Effector CD4-positive, alpha-beta T cell (primary cell): ENCODE measurements around the gene TAF8.
"Not testable (repeated sequence)": the region's sequence is repeated elsewhere in the genome, so short reads cannot be mapped to it uniquely, and the experiment has no call there.

Source experiments
- DNase-seq: peaks from one replicate; pipeline ENCODE4 v3.0.0-alpha.2; 2020

TAF8 gene

DNA sequence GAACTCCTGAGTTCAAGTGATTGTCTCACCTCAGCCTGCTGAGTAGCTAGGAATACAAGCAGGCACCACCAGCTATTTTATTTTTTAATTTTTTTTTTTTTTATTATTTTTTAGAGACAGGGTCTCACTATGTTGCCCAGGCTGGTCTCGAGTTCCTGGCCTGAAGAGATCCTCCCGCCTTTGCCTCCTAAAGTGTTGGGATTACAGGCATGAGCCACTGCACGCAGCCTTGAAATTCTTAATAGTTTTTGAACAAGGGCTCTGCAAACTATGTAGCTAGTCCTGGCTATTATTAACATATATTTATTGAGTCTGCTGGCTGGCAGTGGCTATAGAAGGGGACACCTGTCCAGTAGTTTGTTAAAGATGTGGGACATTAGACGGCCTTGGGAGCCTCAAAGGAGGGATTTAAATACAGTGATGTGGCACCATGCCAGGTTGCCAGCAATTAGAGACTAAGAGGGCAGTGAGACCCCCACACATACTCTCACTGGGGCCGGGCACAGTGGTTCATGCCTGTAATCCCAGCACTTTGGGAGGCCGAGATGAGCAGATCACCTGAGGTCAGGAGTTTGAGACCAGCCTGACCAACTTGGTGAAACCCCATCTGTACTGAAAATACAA lies 21.1 kb upstream of the TAF8 start:
- no peak for DNase-seq

DNA sequence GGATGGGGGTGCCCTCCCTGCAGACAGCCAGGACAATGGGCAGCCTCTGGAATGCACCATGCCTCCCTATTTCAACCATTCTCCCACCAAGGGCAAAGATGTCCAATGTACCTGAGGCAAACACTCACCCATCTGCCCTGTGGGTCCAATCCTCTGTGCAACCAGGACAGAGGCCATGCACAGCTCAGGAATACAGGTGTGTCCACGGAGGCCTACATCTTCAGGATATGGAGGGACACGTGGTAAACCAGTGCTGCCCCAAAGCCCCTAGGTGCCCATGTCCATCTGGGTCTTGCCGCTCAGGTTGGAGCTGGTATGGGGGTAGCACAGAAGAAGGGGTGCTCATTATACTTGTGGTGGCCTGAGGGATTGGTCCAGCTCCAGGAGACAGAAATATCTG lies 20.4 kb upstream of the TAF8 start:
- DNase-seq = no peak

DNA sequence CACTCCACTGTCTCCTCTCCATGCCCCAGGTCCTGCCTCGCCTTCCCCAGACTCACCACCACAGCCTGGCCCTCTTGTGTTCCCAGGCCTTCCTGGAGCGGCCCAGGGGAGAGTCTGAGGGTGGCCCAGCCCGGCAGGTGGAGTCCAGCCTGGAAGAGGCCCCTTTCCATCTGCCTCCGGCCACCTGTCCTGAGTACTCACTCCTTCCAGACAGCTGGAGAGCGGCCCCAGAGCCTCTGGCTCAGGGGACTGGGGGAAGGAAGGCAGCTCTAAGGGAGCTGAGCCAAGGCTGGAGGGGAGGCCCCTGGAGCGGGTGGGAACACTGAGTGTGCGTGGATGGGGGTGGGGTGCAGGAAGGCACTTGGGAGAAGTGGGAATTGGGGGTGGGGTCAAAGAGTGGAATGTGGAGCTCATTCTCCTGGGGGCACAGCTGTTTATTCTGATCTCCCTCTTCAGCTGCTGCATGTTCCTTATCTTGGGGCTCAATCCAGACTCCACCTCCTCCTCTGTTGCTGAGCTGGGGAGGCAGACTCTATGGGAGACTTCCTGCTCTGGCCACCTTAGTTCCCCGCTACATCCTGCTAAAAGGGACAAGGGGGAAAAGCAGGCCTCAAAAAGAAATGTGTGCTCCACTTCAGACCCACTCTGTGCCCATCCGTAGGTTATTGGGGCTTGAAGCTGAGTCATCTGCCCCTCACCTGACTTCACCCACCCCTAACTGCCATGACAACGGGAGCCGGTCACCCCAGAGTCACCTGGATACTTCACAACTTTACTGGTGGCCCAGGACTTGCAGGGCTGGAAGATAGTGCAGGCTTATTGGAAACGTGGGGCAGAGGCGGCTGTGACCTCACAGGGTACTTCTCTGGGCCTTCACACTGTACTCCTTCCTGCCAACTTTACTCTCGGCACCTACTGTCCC lies 19.5 kb upstream of the TAF8 start:
- no peak for DNase-seq

DNA sequence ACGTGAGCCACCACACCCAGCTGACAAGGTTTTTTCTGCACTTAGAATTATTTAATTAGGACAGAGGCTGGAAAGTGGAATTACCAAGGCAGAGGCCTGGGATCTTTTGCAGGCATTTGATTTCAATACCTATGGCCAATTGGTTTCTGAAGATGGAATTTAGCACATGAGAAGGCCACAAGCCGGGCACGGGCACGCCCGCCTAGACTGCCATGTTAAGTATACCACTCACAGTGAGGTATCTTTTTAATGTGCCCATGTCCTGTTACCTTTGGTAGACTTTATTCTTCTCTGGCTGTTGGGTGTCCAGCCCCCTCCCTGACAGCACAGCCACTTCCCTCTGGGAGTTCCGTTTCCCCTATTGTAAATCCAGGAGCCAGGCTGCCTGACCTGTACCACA lies 18.0 kb upstream of the TAF8 start:
- no peak for DNase-seq

DNA sequence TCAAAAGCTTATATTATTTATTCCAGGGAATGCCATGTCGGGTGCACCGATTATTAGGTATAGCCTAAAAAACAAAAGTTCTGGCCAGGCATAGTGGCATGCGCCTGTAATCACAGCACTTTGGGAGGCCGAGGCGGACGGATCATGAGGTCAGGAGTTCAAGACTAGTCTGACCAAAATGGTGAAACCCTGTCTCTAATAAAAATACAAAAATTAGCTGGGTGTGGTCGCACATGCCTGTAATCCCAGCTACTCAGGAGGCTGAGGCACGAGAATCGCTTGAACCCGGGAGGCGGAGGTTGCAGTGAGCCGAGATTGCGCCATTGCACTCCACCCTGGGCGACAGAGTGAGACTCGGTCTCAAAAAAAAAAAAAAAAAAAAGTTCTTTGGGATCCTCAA lies 12.7 kb upstream of the TAF8 start:
- DNase-seq = not testable (repeated sequence)

DNA sequence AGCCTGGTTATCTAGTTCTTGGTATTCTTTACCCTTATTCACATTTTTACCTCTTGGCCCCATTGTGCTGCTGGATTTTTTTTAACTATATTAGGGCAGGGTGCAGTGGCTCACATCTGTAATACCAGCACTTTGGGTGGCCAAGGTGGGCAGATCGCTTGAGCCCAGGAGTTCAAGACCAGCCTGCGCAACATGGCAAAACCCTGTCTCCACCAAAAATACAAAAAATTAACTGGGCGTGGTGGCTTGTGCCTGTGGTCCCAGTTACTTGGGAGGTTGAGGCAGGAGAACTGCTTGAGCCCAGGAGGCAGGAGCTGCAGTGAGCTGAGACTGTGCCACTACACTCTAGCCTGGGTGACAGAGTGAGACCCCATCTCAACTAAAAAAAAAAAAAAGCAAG lies 12.2 kb upstream of the TAF8 start:
- no peak for DNase-seq

DNA sequence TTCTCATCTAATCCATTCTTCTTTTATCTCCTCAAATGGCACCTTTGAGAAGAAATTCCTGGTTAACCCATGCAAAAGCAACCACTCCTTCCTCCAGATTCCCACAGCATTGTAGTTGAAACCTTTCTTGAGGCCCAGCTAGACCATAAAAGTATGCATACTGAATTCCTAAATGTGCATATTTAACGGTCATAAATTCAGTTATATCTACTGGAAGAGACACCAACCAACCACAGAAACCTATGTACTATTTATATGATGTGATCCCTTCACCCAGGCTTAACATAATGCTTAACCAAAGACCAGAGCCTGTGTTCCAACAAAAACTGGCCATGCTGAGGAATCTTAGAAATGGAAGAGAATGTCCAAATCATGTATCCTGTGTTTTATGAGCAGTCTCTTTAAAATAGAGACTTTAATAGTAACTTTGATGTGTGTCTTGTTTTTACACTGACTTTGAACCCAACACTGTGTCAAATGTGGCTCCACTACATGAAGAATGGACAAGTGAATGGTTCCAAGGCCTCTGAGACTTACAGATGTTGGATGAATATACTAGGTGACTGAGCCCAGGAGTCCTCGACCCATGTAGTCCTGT lies 11.4 kb upstream of the TAF8 start:
- no peak for DNase-seq

DNA sequence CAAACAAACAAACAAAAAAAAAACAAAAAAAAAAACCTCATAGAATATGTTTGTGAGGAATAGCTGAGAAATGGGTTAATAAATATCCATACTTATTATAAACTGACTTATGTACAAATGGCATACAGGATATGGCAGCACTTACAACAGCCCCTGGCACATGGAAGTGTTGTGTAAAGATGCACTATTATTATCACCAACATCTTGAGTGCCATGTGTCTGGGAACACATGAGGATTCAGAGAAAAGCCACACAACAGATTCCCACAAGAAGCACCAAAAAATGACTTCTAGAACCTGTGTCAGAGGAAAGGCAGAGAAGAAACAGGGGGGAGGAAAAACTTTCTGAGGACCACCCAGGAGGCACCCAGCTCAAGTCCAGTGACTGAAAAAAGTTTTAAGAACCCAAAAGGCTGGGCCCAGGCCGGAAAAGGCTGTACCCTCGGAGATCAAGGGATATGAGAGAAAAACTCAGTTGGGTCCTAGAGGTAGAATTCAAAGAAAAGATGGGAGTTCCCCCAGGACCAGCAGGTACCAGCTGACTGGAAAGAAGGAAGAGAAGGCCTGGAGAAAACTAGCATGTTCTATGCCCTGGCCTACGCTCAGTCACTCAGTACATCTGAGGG lies 9.4 kb upstream of the TAF8 start:
- DNase-seq = no peak

DNA sequence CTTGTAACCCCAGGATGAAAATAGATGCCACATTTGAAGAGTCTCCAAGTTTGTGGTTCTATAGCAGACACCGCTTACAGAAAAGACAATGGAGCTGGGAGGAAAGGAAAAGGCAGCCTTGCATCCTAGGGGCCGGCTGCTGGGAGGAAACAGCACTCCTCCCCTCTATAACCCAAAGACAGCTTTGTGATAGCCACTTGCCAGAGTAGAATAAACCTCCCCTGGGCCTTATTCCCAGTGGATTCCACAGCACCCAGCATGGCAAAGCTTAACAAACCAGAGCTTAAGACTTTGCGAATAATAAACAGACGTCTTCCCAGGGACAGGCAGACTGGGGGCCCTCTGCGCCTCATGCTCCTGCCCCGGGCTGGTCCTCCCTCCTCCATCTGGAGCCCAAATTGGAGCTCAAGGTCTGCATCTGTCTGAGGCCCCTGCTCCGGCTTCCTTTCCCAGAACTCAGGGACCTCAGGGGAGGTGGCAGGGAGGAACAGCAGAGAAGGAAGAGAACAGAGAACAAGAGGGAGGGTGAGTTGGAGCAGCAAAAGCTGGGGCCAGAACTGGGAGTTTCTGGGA lies 8.8 kb upstream of the TAF8 start:
- DNase-seq = no peak

DNA sequence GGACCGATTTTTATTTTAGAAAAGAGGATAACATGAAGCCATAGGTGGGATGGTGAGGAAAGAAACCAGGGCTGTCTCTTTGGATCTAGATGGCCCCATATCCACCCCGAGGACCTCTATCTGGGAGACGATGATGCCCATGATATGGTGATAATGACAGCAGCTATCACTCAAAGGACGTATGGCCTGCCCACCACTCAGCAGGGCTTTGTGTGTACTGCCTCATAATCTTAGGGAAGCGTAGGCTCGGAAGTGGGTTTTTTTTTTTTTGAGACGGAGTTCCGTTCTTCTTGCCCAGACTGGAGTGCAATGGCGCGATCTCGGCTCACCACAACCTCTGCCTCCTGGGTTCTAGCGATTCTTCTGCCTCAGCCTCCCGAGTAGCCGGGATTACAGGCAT lies 8.2 kb upstream of the TAF8 start:
- no peak for DNase-seq

DNA sequence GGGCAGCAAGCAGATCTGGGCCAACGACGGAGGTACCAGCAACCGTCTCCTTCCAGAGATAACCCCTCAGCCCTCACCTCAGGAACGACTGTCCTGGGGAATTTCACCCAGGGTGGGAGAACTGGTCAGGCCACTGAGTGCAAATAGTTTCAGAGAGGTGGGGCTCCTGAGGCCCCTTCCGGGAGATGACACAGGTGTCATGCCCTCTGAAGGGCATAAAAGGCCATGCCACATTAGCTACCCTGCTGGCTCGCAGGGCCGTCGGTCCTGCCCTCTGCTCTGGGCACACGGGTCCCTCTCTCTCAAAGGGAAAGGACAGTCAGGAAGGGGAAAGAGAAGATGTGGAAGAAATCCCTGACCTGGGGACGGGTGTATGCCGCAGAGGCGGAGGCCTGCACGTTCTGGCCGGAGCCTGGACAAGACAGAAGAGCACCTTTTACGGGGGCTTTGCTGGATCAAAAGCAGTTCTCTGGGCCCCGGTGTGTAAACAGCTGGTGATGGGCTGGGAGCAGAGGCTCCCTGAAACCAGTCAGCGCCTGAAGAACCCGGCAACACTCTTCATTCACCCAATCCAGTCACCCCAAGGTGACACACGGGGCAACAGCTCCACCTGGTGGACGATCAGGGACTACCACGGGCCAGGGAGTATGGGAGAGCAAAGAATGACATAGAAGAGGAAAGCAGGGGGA lies 6.4 kb upstream of the TAF8 start:
- peak; percentile 95 for DNase-seq

DNA sequence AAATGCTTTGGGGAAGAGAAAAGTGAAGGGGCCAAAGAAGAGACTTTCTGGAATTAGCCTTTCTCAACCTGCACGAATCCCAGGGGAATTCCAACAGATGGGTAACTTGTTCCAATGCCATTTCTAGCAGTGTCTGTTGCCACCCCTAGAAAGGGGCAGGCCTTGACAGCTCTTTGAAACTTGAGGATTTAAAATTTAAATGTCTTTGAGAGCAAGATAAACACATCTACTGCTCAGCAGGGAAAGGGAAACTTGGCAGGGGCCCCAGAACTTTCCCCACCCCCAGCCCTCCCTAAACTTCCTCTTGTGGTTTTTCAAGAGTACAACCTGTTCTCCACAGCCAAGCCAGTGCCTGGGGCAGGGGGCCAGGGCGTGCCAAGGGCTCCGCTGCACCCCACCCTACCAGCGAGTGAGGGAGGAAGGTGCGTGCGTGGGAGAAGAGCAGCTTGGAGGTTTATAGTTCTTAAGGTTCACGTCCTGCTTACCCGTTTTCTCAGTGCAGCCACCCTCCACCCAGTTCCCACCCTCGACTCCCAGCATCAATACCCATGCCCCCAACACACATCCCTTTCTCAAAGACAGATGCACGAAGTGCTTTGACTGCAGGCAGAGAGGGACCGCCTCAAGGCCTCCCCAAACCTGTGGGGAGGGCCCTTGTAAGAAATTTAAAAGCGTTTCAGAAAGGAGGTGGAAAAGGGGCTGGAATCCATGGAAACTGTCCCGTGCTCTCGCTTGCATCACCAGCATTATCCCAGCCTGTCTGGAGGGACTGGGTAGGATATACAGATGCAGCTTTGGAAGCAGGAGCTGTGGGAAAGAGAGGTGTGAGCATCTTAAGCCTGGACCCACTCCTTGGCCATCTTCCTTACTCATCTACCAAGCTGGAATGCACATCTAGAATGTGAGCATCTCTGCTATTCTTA lies 4.5 kb upstream of the TAF8 start:
- peak; percentile 58 for DNase-seq

DNA sequence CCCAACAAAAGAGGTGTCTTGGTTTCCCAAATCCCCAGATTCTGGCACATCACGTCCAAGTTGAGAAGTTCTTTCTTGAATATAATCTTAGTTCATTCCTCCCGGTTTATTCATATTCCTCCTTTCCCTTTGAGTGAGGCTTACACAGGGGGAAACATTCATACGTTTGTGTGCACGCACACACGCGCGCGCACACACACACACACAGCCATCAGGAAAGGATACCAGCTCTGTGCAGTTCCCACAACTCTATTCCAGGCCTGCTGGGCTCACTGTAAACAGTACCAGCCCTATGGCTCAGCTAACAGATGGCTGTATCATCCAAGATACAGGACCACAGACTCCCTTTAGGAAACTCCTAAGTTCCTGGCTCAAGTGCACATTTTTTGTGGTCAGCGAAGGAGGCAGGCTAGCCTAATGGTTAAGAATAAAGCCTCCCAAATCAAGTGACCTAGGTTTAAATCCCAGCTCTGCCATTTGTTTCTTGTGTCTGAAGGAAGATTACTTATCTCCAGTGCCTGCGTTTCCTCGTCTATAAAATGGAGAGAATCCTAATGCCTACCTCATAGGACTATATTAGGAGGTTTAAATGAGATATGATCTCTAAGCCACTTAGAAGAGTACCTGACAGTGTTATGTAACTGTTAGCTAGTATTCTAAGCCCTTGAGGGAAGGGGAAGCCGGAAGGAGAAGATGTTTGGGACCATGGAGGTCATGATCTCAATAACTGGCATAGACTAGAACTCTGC lies 3.7 kb upstream of the TAF8 start:
- DNase-seq = no peak

DNA sequence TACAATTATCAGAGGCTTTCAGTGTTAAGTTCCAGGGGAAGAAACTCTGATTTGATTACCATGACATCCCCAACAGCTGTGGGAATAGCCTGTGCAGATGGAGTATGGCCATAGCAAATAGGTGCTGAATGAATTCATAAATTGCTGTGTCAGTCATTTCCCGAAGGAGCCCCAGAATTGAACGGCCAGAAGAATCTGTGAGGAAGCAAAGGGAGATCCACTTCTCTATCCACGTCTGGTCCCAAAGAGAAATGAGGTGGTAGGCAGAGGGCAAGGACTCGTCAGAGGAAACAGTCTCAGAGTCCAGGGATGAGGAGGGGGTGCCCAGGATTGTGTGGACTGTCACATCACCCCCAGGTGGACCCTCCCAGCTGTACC lies 3.1 kb upstream of the TAF8 start:
- no peak for DNase-seq

DNA sequence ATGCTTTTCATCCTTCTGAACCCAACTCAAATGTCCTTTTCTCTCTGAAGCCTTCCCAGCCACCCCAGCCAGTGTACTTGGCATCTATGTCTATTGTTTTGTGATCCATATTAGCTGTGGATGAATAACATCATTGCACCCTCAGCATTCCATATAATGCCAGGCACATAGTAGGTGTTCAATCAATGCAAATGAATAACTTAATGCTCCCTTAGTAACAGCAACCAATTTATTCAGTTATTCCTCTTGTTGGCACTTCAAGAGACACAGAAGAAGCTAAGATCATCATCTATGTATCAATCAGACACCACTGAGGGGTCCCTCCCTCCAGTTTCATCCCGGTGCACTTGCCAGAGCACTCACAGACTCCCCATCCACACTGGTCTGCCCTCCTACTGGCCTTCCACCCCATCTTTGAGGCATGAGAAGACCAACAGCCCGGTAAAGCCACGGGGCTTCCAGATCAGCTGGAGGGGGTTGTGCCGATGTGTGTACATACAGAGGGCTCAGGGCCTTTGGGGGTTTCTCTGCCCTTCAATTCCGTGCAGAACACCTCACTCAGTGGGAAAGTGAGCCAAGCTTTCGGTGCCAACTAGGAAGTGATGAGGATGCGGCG lies 2.4 kb upstream of the TAF8 start:
- no peak for DNase-seq

DNA sequence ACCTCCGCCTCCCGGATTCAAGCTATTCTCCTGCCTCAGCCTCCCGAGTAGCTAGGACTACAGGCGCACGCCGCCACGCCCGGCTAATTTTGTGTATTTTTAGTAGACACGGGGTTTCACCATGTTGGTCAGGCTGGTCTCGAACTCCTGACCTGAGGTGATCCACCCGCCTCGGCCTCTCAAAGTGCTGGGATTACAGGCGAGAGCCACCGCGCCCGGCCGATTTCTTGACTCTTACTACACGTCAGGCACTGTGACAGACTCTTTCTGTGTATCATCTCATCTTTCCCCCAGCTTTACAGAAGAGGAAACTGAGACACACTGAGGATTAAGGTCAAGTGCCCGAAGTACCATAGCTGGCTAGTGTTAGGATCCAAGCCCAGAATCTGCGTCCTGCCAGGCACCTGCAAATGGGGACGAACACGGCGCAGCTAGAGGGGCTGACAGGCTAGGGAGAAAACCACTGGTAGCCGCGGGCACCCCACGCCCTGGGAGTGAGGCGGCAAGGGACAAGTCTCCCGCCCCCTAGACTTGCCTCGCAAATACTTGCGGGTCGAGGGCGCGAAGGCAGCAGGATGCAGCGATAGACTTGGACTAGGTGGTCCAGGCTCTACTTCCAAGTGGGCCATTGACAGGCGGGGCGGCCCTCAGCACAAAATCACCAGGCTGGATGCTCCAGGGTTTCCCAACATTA lies 1.1 kb upstream of the TAF8 start:
- DNase-seq = no peak

DNA sequence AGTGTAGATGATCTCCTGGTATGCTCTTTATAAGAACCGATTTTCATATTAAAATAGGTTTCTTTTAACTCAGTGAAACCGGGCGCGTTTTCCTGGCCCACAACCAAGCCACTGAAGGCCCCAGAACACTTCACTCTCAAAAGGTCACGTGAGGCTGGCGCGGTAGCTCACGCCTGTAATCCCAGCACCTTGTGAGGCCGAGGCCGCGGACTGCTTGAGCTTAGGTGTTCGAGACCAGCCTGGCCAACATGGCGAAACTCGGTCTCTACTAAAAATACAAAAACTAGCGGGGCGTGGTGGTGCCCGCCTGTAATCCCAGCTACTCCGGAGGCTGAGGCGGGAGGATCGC lies 402 bp upstream of the TAF8 start:
- DNase-seq = peak; percentile 35

DNA sequence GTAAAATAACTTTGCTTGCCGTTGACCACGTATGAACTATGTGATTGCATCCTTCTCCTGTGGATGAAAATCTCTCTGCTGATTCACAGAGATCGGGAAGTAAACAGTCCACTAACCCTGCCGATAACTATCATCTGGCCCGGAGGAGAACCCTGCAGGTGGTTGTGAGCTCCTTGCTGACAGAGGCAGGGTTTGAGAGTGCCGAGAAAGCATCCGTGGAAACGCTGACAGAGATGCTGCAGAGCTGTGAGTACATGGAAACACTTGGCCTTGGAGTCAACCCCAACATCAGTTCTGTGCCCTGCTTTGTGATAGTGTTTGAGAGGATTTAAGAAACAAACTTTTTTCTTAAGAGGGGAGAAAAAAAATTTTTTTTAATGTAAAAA lies 937 bp downstream of the TAF8 start:
- DNase-seq = no peak

DNA sequence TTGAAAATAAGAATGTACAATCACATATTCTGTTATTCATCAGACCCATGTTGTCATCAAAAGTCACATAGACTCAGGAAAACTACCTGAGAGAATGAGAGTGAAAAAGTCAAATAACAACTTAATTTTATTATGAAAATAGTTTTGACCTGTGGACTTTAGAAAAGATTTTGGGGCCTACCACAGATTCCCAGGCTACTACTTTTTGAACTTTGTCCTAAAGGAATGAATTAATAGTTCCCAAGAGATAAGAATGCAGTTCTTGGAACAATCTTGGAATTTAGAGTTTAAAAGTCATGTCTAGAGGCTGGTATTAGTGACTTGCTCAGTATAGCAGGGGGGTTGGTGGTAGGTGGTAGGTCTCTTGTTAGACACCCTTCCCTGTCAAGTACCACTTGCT lies 3.3 kb downstream of the TAF8 start:
- DNase-seq = no peak

DNA sequence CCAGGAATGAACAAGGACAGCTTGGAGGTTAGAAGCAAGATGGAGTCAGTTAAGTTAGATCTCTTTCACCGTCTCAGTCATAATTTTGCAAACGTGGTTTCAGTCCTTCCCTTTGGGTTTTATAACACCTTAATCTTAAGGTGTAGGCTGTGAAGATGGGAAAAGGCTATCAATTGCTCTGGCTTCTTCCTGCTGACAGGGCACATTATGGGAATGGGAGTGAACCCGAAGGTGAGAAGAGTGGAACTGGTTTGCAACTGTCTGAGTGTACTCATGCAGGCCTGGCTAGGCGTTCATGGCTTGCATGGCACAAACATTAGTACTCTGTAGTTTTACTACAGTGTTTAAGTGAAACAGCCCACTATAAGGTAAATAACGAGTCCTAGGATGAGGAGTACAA lies 9.4 kb downstream of the TAF8 start:
- no peak for DNase-seq
